Sigmoid colon (tissue), 7 donors: ENCODE measurements around the gene MCC. TPM values are rescaled to one million over a fixed set of nuclear protein-coding genes. Genes with fewer than 3 reads are reported as not detected.

Experiments
- DNase-seq: peaks from one replicate; pipeline ENCODE4 v3.0.0-alpha.2; 2019
- H3K27ac ChIP-seq, 4 donors: fragments of 200-600 bp; sonication (generic); one replicate each; pipeline ENCODE4 v1.5.1; 2016 to 2019; ENCODE audit warnings: mild to moderate bottlenecking in 1 of 4
- H3K27me3 ChIP-seq, 3 donors: fragments of 200-600 bp; sonication (generic); one replicate each; pipeline ENCODE4 v1.5.1; 2019; ENCODE audit warnings: mild to moderate bottlenecking in 1 of 3
- H3K36me3 ChIP-seq, 4 donors: fragments of 200-600 bp; sonication (generic); one replicate each; pipeline ENCODE4 v1.5.1; 2016 to 2019
- H3K4me1 ChIP-seq, 4 donors: fragments of 200-600 bp; sonication (generic); one replicate each; pipeline ENCODE4 v1.5.1; 2017 to 2019
- H3K4me3 ChIP-seq, 4 donors: fragments of 200-600 bp; sonication (generic); one replicate each; pipeline ENCODE4 v1.5.1; 2017 to 2019; ENCODE audit warnings: mild to moderate bottlenecking in 2 of 4, moderate library complexity in 1 of 4
- H3K9me3 ChIP-seq, 4 donors: fragments of 200-600 bp in 3 of 4; sonication (generic) in 3 of 4; one replicate each; pipeline versions ENCODE4 v1.5.1 to v1.6.1; 2013 to 2019
- CTCF ChIP-seq, 4 experiments: fragments of 450-650 bp in 3 of 4; fragments of 200-600 bp in 1 of 4; IDR thresholded peaks; one replicate each; pipeline ENCODE4 v1.5.1; 2016 to 2019; ENCODE audit warnings: antibody characterized with exemption in 4 of 4, mild to moderate bottlenecking in 3 of 4, moderate library complexity in 2 of 4
- EP300 ChIP-seq, 4 donors: sonication (generic); formaldehyde crosslinking; IDR thresholded peaks; one replicate each; pipeline ENCODE4 v1.6.1; 2017; ENCODE audit warnings: antibody characterized with exemption in 4 of 4
- POLR2A ChIP-seq, 2 donors: fragments of 450-650 bp; IDR thresholded peaks; one replicate each; pipeline ENCODE4 v1.6.1; 2016; ENCODE audit warnings: antibody characterized with exemption in 2 of 2, mild to moderate bottlenecking in 2 of 2, moderate library complexity in 2 of 2
- POLR2AphosphoS5 ChIP-seq, 4 donors: sonication (generic); formaldehyde crosslinking; IDR thresholded peaks; one replicate each; pipeline ENCODE4 v1.6.1; 2017; ENCODE audit warnings: antibody characterized with exemption in 4 of 4
- WGBS, 2 donors: extraction: QIAGEN DNeasy Blood & Tissue Kit; methylation state at CpG; one replicate each; pipeline ENCODE4 v1.1.7; 2013; 5-methylcytosine and 5-hydroxymethylcytosine counted together
- intact Hi-C: fragments of 100-400 bp; cut with DNase I; formaldehyde crosslinking; loops from one replicate; pipeline ENCODE4 v1.15.1; 2023
- polyA plus RNA-seq, 3 donors: library from polyadenylated mRNA; stranded (reverse); fragments of 200-250 nt; gene quantifications; one replicate each; pipeline ENCODE4 v1.2.3, GENCODE V29; 2013
- total RNA-seq, 4 donors: library from RNA; depleted of rRNA; stranded (reverse); fragments of >200 nt; gene quantifications; one replicate each; pipeline ENCODE4 v1.1.0, GENCODE V29; 2016
- donor health status: healthy with polysubstance abuse.
- donor health status: Bipolar disorder and iron deficiency.
- donor health status: healthy.

MCC gene
- total and polyA plus RNA-seq, 7 donors: 0.69 to 14.0 (median 9.1) TPM

DNA sequence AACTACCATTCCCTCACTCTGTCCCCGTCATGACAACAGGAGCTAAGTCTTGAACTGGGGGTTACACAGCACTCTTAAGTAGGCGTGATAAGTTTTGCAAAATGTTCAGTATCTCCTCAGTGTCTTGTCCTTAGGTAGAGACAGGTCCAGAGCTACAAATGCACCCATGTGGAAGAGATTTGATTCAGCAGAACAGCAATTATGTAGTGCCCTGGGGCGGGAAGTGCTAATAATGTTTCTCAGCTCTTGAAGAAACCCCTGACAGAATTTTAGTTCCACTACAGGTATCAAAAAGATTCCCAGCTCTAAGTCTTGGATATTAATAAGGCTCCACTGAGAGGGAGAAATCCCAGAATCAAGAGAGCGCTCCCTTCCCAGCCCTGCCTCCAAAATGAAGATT is 462.0 kb downstream of the MCC start:
- H3K4me1 ChIP-seq: no peaks in the 10 kb centered on the region
- H3K27ac ChIP-seq: no peak overlapping the region
- no peak overlapping the region for H3K4me3 ChIP-seq
- no peak for TF ChIP-seq EP300 (IDR thresholded peaks at IDR 0.05)
- no peak for TF ChIP-seq POLR2A (IDR thresholded peaks at IDR 0.05)
- no peak for TF ChIP-seq POLR2AphosphoS5 (IDR thresholded peaks at IDR 0.05)
- no peak for TF ChIP-seq CTCF (IDR thresholded peaks at IDR 0.05)
- 96% methylated on average over 4 of the region's 4 CpGs for WGBS, 2 donors
- intact Hi-C loops: no loop called here
- no peaks in the 10 kb centered on the region for H3K27me3 ChIP-seq
- no peak for DNase-seq
- H3K9me3 ChIP-seq: no peaks in the 10 kb centered on the region
- H3K36me3 ChIP-seq: peaks cover 0 to 34% (median 0%) of the 10 kb centered on the region in 4 donors

- intact Hi-C loops: no loop called here
- no peaks in the 10 kb centered on the region for H3K27me3 ChIP-seq
- no peaks in the 10 kb centered on the region for H3K4me1 ChIP-seq
- 91 to 94% methylated on average over 4 of the region's 4 CpGs for WGBS, 2 donors
- H3K27ac ChIP-seq: no peak overlapping the region
- H3K4me3 ChIP-seq: no peak overlapping the region
- H3K9me3 ChIP-seq: no peaks in the 10 kb centered on the region
- DNase-seq: no peak
- no peak for TF ChIP-seq POLR2AphosphoS5 (IDR thresholded peaks at IDR 0.05)
- no peak for TF ChIP-seq POLR2A (IDR thresholded peaks at IDR 0.05)
- no peak for TF ChIP-seq EP300 (IDR thresholded peaks at IDR 0.05)
- no peak for TF ChIP-seq CTCF (IDR thresholded peaks at IDR 0.05)
- H3K36me3 ChIP-seq: peaks cover 0 to 34% (median 0%) of the 10 kb centered on the region in 4 donors
These were observed 462.7 kb downstream of the MCC start for GRCh38 chr5:113025596-113025995.

DNA sequence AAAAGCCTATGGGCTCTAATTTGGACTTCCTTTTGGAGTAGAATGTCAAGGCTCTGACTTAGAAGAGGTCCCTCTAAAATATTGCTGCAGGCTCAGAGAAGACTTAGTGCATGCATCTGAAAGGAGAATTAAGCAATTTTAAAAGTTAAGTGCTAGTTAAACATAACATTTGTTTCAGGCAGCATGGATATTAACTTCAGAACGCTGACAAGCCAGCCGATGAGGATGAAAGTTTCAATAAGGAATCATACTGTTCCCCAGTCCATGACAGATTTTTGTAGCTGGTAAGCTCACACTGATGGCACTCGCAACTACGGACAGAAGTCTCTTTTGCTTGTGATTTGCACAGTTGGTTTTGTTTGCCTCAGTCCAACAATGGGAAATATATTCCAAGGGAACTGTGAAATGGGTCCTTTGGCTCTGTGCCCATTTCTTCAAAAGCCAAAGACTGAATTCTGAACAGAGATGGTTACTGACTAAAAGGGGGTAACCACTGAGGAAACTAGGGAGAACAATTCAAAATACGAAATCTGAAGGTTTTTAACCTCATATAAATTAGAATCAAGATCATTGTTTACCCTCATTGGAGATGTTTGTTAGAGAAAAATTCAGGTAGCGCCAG is 464.1 kb downstream of the MCC start:
- intact Hi-C loops: no loop called here
- Histone ChIP-seq H3K36me3 (peaks cover 0 to 34% (median 0%) of the 10 kb centered on the region in 4 donors), H3K4me1 (no peaks in the 10 kb centered on the region), H3K27me3 (no peaks in the 10 kb centered on the region), H3K27ac (no peak overlapping the region), H3K4me3 (no peak overlapping the region), H3K9me3 (no peaks in the 10 kb centered on the region)
- DNase-seq: no peak
- 87 to 94% methylated on average over 6 of the region's 6 CpGs for WGBS, 2 donors
- TF ChIP-seq POLR2A (IDR thresholded peaks at IDR 0.05) (no peak), EP300 (IDR thresholded peaks at IDR 0.05) (no peak), POLR2AphosphoS5 (IDR thresholded peaks at IDR 0.05) (no peak), CTCF (IDR thresholded peaks at IDR 0.05) (no peak)

- TF ChIP-seq EP300 (IDR thresholded peaks at IDR 0.05) (no peak), POLR2AphosphoS5 (IDR thresholded peaks at IDR 0.05) (no peak), CTCF (IDR thresholded peaks at IDR 0.05) (no peak), POLR2A (IDR thresholded peaks at IDR 0.05) (no peak)
- no peak overlapping the region for H3K27ac ChIP-seq
- H3K4me1 ChIP-seq: no peaks in the 10 kb centered on the region
- H3K4me3 ChIP-seq: no peak overlapping the region
- no peak for DNase-seq
- WGBS, 2 donors: 33 to 74% methylated on average over 2 of the region's 2 CpGs
- peaks cover 0 to 28% (median 0%) of the 10 kb centered on the region in 4 donors for H3K36me3 ChIP-seq
- H3K9me3 ChIP-seq: no peaks in the 10 kb centered on the region
- H3K27me3 ChIP-seq: no peaks in the 10 kb centered on the region
- intact Hi-C loops: no loop called here
These were observed 465.6 kb downstream of the MCC start for GRCh38 chr5:113022661-113023060.
